NCI-H1694 treated with DMSO at 0.1 percent for 48 hours (cell line): ENCODE results near the gene NEK3.
"Not testable (repeated sequence)": the region's sequence is repeated elsewhere in the genome, so short reads cannot be mapped to it uniquely, and the experiment has no call there.

ENCODE experiments used
- DNase-seq: peaks from one replicate; lab custom pipeline; 2025; lab: John Stamatoyannopoulos, UW

Gene NEK3

DNA sequence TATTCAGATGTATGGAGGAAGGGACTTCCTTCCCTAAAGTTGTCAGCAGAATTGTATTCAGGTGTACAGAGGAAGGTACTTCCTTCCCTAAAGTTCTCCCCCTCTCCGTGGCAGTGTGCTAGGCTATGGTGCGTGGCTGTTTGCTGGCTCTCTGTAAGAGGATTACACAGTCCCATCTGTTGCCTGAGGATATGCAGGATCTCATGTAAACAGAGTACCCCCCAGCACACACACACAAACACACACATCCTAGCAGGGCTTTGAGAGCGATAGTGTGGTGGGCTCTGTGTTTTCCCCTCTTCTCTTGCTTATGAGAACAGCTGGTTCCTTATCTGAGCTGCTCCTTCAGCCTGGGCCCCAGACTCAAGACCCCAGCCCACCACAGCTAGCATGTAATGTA, 40.8 kb downstream of the NEK3 start:
- DNase-seq: peak; percentile 7

DNA sequence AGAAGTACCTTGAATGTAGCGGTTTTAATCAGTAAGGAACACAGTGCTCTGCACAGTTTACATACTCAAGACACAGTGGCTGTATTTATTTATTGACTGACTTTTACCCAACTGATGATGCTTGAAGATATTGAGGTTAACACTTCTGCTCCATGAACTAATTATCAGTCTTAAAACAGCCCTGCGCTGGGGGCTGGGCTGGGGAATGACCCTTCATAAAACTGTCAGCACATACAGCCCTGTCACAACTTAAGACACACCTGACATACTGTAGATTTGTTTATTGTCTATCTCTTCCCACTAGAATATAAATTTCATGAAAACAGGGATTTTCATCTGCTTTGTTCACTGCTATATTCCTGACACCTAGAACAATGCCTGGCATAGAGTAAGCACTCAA, 41.3 kb downstream of the NEK3 start:
- no peak for DNase-seq

DNA sequence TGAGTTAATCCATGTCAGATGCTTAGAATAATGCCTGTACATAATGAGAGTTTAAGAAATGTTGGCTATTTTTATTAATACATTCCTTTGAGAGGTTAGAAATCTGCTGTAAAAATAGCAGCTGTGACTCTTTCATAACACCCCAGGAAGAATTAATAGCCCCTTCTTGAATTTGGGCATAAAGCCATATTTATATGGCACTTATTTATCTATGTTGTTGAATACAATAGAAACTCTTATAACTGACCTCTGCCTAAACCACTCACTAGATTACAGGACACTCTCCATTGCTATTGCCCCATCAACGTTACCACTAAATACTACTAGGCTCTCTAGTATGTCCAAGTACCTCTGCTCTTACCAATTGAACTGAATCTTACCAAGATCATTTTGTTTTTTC, 46.8 kb downstream of the NEK3 start:
- no peak for DNase-seq

DNA sequence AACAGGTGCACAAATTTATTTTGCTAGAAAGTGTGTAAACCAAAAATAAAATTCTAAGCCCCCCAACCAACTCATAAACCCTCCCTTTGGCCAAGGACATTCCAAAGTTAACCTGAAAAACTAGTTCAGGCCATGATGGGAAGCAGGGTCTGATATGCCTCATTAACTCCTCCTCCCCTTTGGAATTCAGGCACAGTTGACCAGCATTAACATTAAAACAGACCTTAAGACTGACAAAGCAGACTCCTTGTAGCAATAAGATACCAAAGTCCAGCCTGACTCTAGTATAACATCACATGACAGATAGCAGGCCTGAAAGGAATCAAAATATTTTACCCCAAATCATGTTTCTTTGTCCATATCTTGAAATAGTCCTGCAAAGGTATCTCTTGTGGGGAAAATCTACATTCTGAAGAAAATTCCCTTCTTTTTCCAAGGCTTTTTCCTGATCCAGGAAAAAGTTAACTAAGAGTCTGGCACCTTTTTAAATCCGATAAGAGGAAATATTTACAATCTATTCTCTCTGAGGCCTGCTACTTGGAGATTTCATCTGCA, 50.2 kb downstream of the NEK3 start:
- DNase-seq: no peak

DNA sequence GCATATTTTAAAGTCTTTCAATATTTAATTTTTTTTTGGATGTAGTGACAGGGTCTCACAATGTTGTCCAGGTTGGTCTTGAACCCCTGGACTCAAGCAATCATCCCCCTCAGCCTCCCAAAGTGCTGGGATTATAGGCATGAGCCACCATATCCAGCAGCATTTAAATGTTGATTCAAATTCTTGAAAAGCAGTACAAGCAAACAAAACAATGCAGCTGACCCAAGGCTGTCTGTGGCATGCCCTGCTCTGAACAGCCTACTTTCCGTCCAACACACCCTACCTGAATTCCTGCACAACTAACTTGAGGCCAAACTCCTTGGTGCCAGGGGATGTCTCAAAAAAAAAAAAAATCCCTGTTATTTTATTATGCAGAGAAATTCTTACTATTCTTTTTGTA, 53.6 kb downstream of the NEK3 start:
- no peak for DNase-seq

DNA sequence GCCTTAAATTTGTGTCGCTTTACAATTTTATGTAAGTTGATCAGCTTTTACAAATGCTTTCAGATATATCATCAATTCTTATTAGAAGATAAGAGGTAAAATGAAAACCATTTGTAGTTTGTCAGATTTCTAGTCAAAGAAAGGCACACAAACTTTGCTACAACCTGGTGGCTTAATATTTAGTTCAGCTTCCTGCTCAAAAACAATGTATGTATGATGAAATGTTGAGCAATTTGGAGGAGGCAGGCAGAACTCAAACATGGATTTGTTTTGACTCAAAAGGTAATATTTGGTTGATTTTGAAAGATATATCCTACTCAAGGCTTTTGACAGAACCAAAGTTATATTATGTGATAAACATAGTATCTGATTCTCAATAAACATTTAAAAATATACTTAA, 54.8 kb downstream of the NEK3 start:
- DNase-seq: no peak

DNA sequence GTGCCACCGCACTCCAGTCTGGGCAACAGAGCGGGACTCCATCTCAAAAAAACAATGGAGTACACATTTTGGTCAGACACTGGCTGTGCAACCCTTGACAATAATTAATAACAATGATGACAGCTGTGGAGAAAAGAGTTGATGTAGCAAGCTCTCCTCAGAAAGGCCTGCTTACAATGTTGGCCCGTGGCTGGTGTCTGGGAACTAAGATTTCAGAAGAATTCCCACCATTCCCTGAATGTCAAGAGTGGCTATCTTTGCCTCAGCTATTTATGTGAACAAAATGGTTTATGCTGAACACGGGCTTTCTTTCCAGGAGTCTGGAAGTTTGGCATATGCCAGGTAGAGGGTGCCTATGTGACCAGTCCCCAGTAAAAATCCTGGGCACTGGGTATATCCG, 56.0 kb downstream of the NEK3 start:
- no peak for DNase-seq

DNA sequence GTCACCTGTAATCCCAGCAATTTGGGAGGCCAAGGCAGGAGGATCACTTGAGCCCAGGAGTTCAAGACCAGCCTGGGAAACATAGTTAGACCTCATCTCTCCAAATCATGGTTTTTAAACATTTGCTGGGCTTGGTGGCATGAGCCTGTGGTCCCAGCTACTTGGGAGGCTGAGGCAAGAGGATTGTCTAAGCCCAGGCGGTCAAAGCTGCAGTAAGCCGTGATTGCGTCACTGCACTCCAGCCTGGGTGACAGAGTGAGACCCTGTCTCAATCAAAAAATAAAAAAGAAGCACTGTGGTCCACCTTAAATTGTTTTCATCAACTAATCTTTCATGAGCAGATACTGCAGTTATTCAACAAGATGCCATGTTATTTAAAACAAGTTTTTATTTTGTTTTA, 57.0 kb downstream of the NEK3 start:
- not testable (repeated sequence) for DNase-seq

DNA sequence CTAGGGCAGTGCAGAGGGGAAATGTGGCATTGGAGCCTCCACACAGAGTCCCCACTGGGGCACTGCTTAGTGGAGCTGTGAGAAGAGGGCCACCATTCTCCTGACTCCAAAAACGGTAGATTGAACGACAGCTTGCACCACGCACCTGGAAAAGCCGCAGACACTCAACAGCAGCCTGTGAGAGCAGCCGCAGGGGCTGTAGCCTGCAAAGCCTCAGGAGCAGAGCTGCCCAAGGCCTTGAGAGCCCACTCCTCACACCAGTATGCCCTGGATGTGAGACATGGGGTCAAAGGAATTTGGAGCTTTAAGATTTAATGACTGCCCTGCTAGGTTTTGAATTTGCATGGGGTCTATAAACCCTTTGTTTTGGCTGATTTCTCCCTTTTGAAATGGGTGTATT, 62.2 kb downstream of the NEK3 start:
- no peak for DNase-seq

DNA sequence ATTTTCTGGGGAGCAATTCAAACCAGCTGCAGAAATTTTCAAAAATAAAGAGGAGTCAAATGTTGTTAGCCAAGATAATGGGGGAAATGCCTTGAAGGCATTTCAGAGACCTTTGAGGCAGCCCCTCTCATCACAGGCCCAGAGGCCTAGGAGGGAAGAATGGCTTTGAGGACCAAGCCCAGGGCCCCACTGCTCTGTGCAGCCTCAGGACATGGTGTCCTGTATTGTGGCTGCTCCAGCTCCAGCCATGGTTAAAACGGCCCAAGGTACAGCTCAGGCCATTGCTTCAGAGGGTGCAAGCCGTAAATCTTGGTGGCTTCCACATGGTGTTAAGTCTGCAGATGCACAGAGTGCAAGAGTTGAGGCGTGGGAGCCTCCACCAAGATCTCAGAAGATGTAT, 62.6 kb downstream of the NEK3 start:
- DNase-seq: no peak

DNA sequence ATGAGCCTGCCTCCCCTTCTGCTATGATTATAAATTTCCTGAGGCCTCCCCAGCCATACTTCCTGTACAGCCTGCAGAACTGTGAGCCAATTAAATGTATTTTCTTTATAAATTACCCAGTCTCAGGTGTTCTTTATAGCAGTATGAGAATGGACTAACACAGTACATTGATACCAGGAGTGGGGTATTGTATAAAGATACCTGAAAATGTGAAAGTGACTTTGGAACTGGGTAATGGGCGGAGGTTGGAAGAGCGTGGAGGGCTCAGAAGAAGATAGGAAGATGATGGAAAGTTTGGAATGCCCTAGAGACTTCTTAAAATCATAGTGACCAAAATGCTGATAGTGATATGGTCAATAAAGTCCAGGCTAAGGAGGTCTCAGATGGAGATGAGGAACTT, 63.3 kb downstream of the NEK3 start:
- no peak for DNase-seq

DNA sequence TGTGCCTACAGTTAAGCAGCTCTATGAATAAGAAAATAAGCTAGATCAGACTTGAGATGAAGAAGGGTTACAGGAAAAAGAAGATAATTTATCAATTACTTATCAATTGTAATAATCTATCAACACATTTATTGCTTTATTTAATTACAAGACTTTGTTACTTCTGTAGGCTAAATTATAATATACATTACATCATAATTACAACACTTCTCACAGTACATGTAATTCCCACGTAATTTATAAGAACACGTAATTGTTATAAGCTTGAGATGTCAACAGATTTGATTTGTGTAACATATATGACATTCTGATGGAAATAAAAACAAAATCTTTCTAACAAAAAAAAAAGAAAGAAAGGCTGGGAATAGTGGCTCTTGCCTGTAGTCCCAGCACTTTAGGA, 67.3 kb downstream of the NEK3 start:
- no peak for DNase-seq

DNA sequence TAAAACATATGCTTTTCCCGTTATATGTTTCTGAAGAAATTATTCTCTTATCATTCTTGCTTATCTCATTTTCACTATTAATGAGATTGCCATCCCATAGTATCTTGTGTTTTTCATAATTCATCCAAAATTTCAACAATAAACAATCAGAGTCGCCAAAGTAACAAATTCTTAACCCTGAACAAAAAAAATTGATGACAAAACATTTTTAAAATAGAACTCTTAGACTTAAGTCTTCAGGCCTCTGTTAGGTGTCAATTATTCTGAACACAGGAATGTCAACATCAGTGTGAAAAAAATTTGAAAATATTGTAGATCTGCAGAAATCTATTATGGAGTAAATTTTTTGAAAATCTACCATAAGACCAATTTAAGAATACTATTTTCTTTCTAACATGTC, 67.9 kb downstream of the NEK3 start:
- DNase-seq: no peak

DNA sequence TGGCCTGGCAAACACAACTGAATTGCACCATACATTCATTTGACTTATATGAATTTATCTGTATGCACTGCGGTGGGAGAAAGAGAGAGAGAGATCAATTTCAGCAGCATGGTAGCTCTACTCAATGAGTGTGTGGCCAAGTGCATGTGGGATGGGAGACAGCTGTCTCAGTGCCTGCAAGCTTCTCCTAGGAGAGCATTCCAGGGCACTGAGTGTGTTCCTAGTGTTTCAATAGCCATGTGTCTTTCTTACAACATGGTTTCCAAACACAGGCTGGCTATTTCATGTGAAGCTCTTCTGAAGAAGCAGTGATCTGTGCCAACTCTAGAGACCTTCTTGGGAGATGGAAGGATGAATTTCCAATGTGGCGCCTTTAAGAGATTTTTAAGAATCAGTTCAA, 74.0 kb downstream of the NEK3 start:
- DNase-seq: no peak

DNA sequence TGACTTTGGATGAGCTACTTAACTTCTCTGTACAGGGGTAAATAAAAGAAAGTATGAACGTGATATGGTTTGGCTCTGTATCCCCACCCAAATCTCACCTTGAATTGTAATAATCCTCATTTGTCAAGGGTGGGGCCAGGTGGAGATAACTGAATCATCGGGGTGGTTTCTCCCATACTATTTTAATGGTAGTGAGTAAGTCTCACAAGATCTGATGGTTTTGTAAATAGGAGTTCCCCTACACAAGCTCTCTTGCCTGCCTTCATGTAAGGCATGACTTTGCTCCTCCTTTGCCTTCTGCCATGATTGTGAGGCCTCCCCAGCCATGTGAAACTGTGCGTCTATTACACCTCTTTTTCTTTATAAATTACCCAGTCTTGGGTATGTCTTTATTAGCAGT, 74.4 kb downstream of the NEK3 start:
- not testable (repeated sequence) for DNase-seq
